MCF 10A (cell line): Measurements from ENCODE around the gene EPS8L3. TPM values are rescaled to one million over a fixed set of nuclear protein-coding genes. Genes with fewer than 3 reads are reported as not detected.

ENCODE experiments used
- BruUV-seq: library from RNA; stranded (reverse); fragments of 400-500 nt; replicated peaks from 2 replicates; lab custom pipeline; 2021; lab: Mats Ljungman, UMichigan
- CTCF ChIA-PET: fragments of 300-600 bp; sonication (Branson Sonifier 250); formaldehyde crosslinking; extraction: SDS; loops from one replicate; lab custom pipeline; 2021; ENCODE audit warnings: antibody characterized with exemption, inconsistent platforms; lab: Yijun Ruan, JAX
- POLR2A ChIA-PET: fragments of 300-600, 350-650 bp; sonication (Branson Sonifier 250); formaldehyde crosslinking; extraction: SDS; loops from one replicate; lab custom pipeline; 2020; ENCODE audit warnings: antibody characterized with exemption, inconsistent platforms; lab: Yijun Ruan, JAX
- DNase-seq: peaks from one replicate; pipeline ENCODE4 v3.0.0-alpha.2; 2018; ENCODE audit not compliant: unreplicated experiment
- H3K27ac Mint-ChIP-seq: one replicate; pipeline ENCODE4 v1.8.0; 2022; ENCODE audit warnings: mild to moderate bottlenecking, low read depth, mixed read lengths; ENCODE audit not compliant: unreplicated experiment
- H3K27me3 Mint-ChIP-seq: one replicate; pipeline ENCODE4 v1.8.0; 2022; ENCODE audit warnings: mixed read lengths; ENCODE audit not compliant: insufficient read depth, unreplicated experiment
- H3K36me3 Mint-ChIP-seq: one replicate; pipeline ENCODE4 v1.8.0; 2022; ENCODE audit warnings: mild to moderate bottlenecking, moderate library complexity, mixed read lengths; ENCODE audit not compliant: insufficient read depth, unreplicated experiment
- H3K4me1 Mint-ChIP-seq: one replicate; pipeline ENCODE4 v1.8.0; 2022; ENCODE audit warnings: mixed read lengths; ENCODE audit not compliant: insufficient read depth, unreplicated experiment
- H3K4me3 Mint-ChIP-seq: one replicate; pipeline ENCODE4 v1.8.0; 2022; ENCODE audit warnings: mild to moderate bottlenecking, moderate library complexity, mixed read lengths; ENCODE audit not compliant: unreplicated experiment
- H3K9me3 Mint-ChIP-seq: one replicate; pipeline ENCODE4 v1.8.0; 2022; ENCODE audit warnings: mixed read lengths; ENCODE audit not compliant: unreplicated experiment
- intact Hi-C: fragments of 100-400 bp; cut with micrococcal nuclease; formaldehyde crosslinking; loops from 2 replicates; pipeline ENCODE4 v1.14.1; 2022
- total RNA-seq: library from RNA; stranded (reverse); gene quantifications from 2 replicates; pipeline ENCODE4 v1.2.3, GENCODE V29; 2022
- TF ChIP-seq, protein P1 (sequence below): fragments of 200-600 bp; IDR thresholded peaks from one replicate; pipeline ENCODE4 v1.8.0; 2022; ENCODE audit warnings: antibody characterized with exemption, mild to moderate bottlenecking; ENCODE audit not compliant: unreplicated experiment

EPS8L3 gene
- total RNA-seq, 1 experiment from 2014 or later: not detected

DNA sequence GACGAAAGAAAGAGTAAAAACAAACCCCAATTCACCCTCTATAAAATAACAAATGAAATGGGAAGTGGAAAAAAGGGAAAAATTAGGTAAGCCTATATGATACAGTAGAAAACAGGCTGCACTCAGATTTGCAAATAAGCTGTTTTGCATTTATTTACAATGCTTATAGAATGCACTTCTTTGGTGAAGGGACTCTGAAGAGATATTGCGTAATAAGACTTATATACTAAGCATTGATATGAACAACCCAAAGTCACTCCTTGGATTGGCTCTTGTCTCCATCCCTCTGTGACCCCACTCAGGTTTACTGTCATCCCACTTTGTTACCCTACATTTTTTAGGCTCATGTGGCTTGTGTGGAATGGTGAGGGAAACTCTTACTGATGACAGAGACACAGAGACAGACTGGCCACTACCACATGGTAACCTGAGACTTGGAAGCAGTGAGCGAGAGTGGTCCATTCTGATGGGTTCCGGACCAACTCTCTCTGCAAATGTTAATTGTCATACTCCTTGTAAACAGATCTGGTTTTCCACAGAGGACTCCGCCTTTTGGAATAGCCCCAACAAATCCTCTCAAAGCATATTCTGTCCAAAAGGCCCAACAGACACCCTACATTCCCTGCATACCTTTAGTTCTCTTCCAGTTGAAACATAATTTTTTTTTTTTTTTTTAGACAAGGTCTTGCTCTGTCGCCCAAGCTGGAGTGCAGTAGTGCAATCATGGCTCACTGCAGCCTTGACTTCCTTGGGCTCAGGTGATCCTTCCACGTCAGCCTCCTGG, 40.6 kb downstream of the EPS8L3 start:
- intact Hi-C loops: no loop called here
- Mint-ChIP-seq H3K27me3 (no peaks in the 10 kb centered on the region), H3K4me1 (peaks cover 13% of the 10 kb centered on the region), H3K27ac (no peak overlapping the region), H3K9me3 (no peaks in the 10 kb centered on the region), H3K36me3 (no peaks in the 10 kb centered on the region), H3K4me3 (no peak overlapping the region)
- ChIA-PET POLR2A (no interaction called here), CTCF (no interaction called here)
- DNase-seq: no peak
- BruUV-seq: no TSS peak
- TF ChIP-seq, protein P1, sequence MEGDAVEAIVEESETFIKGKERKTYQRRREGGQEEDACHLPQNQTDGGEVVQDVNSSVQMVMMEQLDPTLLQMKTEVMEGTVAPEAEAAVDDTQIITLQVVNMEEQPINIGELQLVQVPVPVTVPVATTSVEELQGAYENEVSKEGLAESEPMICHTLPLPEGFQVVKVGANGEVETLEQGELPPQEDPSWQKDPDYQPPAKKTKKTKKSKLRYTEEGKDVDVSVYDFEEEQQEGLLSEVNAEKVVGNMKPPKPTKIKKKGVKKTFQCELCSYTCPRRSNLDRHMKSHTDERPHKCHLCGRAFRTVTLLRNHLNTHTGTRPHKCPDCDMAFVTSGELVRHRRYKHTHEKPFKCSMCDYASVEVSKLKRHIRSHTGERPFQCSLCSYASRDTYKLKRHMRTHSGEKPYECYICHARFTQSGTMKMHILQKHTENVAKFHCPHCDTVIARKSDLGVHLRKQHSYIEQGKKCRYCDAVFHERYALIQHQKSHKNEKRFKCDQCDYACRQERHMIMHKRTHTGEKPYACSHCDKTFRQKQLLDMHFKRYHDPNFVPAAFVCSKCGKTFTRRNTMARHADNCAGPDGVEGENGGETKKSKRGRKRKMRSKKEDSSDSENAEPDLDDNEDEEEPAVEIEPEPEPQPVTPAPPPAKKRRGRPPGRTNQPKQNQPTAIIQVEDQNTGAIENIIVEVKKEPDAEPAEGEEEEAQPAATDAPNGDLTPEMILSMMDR: no peak

DNA sequence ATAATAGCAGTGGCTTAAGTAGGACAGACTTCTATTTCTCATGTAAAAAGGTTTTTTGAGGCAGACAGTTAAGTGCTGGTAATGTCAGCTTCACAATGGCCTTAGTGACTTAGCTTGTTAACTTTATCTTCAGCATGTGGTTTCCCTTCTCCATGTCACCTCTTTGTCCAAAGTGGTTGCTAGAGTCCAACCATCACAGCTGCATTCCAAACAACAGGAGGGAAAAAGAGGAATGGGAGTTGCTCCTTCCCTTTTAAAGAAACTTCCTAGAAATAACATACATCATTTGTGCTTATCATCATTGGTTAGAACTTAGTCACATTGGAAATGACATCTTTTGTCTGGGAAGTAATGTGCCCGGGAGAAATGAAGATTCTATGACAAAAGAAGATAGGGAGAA, 41.8 kb downstream of the EPS8L3 start:
- peaks cover 13% of the 10 kb centered on the region for H3K4me1 Mint-ChIP-seq
- no peaks in the 10 kb centered on the region for H3K9me3 Mint-ChIP-seq
- H3K27me3 Mint-ChIP-seq: no peaks in the 10 kb centered on the region
- no peak overlapping the region for H3K4me3 Mint-ChIP-seq
- intact Hi-C loops: no loop called here
- no peak overlapping the region for H3K27ac Mint-ChIP-seq
- BruUV-seq: no TSS peak
- ChIA-PET POLR2A (no interaction called here), CTCF (interaction anchor here (0.7 to 1.8 kb wide), 2 partner anchors 55 to 169 kb away, joined by 3 to 4 read pairs; no protein-coding TSS in a partner anchor)
- TF ChIP-seq, protein P1: no peak
- H3K36me3 Mint-ChIP-seq: no peaks in the 10 kb centered on the region
- DNase-seq: no peak

DNA sequence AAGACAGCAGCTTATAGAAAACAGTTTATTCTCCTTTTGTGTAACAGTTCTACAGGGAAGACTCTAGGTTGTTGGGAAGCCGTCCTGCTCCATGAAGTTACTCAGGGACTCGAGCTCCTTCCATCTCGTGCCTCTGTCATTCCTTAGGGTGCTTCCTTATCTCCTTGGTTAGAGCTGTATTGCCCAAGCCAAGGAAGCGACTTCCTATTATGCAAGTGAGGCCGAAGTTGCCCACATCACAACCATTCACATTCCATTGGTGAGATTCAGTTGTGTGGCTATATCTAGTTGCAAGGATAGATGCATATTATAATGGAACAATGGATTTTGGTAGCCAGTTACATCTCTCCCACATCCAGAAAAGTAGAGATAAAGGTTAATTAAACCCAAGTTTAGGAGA, 42.7 kb downstream of the EPS8L3 start:
- Mint-ChIP-seq H3K36me3 (no peaks in the 10 kb centered on the region), H3K4me3 (no peak overlapping the region), H3K4me1 (peaks cover 20% of the 10 kb centered on the region), H3K9me3 (no peaks in the 10 kb centered on the region), H3K27ac (no peak overlapping the region), H3K27me3 (no peaks in the 10 kb centered on the region)
- CTCF ChIA-PET: interaction anchor here (0.8 to 1.8 kb wide), 4 partner anchors 53 to 239 kb away, joined by 3 to 4 read pairs (median 3); no protein-coding TSS in a partner anchor
- TF ChIP-seq, protein P1: no peak
- intact Hi-C loops: no loop called here
- POLR2A ChIA-PET: no interaction called here
- no TSS peak for BruUV-seq
- DNase-seq: no peak

DNA sequence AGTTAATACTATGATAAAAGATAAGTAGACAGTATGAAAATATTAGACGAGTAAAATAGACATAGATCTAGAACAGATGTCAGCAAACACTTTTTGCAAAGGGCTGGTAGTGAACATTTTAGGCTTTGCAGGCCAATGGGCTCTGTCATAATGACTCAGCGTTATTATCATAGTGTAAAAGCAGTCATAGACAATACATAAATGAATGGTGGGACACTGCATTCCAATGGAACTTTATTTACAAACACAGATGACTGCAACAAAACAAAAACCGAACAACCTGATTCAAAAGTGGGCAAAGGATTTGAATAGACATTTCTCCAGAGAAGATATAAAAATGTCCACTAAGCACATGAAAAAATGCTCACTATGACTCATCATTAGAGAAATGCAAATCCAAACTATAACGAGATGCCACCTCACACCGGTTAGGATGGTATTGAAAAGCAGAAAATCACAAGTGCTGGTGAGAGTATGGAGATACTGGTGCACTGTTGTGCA, 44.3 kb downstream of the EPS8L3 start:
- peak; percentile 36 for DNase-seq
- no peaks in the 10 kb centered on the region for H3K27me3 Mint-ChIP-seq

More for the DNA sequence above, 44.3 kb downstream of the EPS8L3 start:
- intact Hi-C loops: loop anchor here (5.0 kb wide), 1 partner anchor 53 kb away; no protein-coding TSS in a partner anchor
- H3K4me3 Mint-ChIP-seq: no peak overlapping the region
- peaks cover 20% of the 10 kb centered on the region for H3K4me1 Mint-ChIP-seq
- H3K27ac Mint-ChIP-seq: peak overlapping the region; percentile 22
- POLR2A ChIA-PET: no interaction called here
- CTCF ChIA-PET: interaction anchor here (0.7 to 3.3 kb wide), 3 partner anchors 54 to 79 kb away, joined by 3 to 18 read pairs (median 5); no protein-coding TSS in a partner anchor
- H3K36me3 Mint-ChIP-seq: no peaks in the 10 kb centered on the region
- TF ChIP-seq, protein P1: no peak
- H3K9me3 Mint-ChIP-seq: no peaks in the 10 kb centered on the region
- no TSS peak for BruUV-seq
